A375 (cell line): ENCODE measurements around the gene KCNQ5. TPM values are rescaled to one million over a fixed set of nuclear protein-coding genes. Genes with fewer than 3 reads are reported as not detected.

Source experiments
- small RNA-seq: library from RNA; depleted of rRNA; stranded (forward); fragments of <200 nt; gene quantifications from one replicate; pipeline ENCODE3, GENCODE V24; 2014
- total RNA-seq: library from RNA; depleted of rRNA; stranded (reverse); fragments of >200 nt; shearing (Covaris generic); gene quantifications from 2 replicates; pipeline ENCODE4 v1.2.3, GENCODE V29; 2014; rRNA removed

KCNQ5 gene
- 3.1 and 5.9 TPM in 2 replicates for total RNA-seq

DNA sequence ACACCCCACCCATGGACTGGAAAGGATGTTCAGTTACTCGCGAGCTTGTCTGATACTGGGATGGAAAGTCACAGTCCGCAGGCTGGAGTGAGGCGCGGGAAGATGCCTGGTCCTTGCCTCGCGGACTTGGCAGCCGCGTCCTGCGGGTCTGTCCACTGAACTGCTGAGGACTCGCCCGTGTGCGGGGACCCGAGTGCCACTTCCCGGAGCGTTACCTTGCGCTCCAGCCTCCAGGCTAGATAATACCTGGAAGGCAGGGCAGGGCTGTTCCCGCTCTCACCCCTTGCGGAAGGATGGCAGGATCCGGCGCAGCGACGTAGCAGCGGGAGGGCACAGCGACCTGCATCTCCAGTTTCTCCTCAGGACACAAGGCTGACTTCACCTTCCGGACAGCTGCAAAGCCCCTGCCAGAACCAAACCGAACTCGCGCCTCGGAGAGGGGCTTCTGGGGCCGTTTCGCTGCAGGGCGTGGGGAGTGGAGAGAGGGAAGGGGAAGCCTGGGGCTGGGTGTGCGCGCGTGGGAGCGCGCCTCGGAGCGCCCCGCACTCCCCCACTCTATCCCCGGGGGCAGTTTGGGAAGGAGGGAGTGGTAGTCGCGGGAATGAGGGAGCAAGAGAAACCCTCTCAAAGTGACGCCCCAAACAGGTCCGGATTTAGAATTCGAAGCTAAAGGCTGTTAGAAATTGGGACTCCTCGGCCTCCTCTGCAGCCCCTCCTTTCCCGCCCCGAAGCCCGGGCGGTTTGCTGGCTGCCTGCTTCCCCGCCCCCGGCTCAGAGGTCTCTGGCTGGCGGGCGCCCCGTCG lies at the start of gene KCNQ5:
KCNQ5 (plus strand) TSS at position 774 of the 803 bp plus-strand sequence.

DNA sequence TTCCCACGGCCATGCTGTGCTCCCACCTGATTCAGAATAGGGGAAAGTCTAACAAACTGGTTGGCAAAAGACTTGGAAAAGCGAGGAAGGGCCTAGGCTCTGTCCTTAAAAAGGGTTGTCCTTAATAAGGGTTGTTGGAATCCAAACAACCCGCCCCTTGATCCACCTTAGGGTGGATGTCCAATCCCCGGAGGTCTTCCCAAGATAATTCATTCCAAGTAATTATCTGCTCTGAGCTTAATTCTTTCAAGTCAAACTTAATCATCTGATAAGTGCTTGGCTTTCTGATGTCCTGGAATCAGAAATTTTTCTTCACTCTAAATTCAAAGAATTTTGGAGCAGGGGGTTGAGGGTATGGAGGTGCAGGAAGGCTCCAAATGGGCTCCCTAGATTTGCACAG lies 603.5 kb downstream of the KCNQ5 start, which contains the start of gene KHDC1L:
KHDC1L (minus strand) TSS at position 101 of the 400 bp plus-strand sequence; CDS start at position 13, 88 bp downstream.

Small RNA genes lying within 50 kb of the gene (small RNA-seq; reads per million reads assigned to genes)
- gene MIR4282: not detected
